Measurements from ENCODE around the gene MYBPC1.

Gene MYBPC1

GRCh38 chr12:101571105-101571504 is 23.7 kb upstream of the MYBPC1 start:
- H3K4me1 ChIP-seq, result no peaks in the 10 kb centered on the region
- H3K27me3 ChIP-seq (ENCODE audit: control insufficient read depth, insufficient read depth, low read length), result no peaks in the 10 kb centered on the region
- no peaks in the 10 kb centered on the region for H3K36me3 ChIP-seq (ENCODE audit: control insufficient read depth, insufficient read depth, low read length)
- H3K27ac ChIP-seq, result no peak overlapping the region
- no peaks in the 10 kb centered on the region for H3K79me2 ChIP-seq
- no peak for TF ChIP-seq CTCF (IDR thresholded peaks at IDR 0.05)
- no peak overlapping the region for H3K4me2 ChIP-seq (ENCODE audit: low read length)
- no peak overlapping the region for H3K9ac ChIP-seq
- no peak overlapping the region for H2AFZ ChIP-seq
- H3K4me3 ChIP-seq (ENCODE audit: low read depth, low read length), result no peak overlapping the region
- H3K9me3 ChIP-seq (ENCODE audit: control insufficient read depth, low read length), result no peaks in the 10 kb centered on the region

GRCh38 chr12:101573743-101574142 is 21.0 kb upstream of the MYBPC1 start:
- H3K36me3 ChIP-seq (ENCODE audit: control insufficient read depth, insufficient read depth, low read length), result no peaks in the 10 kb centered on the region
- no peak overlapping the region for H3K9ac ChIP-seq
- H3K79me2 ChIP-seq, result no peaks in the 10 kb centered on the region
- H3K4me3 ChIP-seq (ENCODE audit: low read depth, low read length), result no peak overlapping the region
- H3K27ac ChIP-seq, result no peak overlapping the region
- H3K4me1 ChIP-seq, result no peaks in the 10 kb centered on the region
- no peak overlapping the region for H3K4me2 ChIP-seq (ENCODE audit: low read length)
- no peaks in the 10 kb centered on the region for H3K9me3 ChIP-seq (ENCODE audit: control insufficient read depth, low read length)
- no peak for TF ChIP-seq CTCF (IDR thresholded peaks at IDR 0.05)
- H2AFZ ChIP-seq, result no peak overlapping the region
- H3K27me3 ChIP-seq (ENCODE audit: control insufficient read depth, insufficient read depth, low read length), result no peaks in the 10 kb centered on the region

- no peak for TF ChIP-seq CTCF (IDR thresholded peaks at IDR 0.05)
- H3K27me3 ChIP-seq (ENCODE audit: control insufficient read depth, insufficient read depth, low read length), result no peaks in the 10 kb centered on the region
- no peak overlapping the region for H3K4me2 ChIP-seq (ENCODE audit: low read length)
Measured at GRCh38 chr12:101578417-101578816, 16.4 kb upstream of the MYBPC1 start.

GRCh38 chr12:101581190-101581589 is 13.6 kb upstream of the MYBPC1 start:
- H2AFZ ChIP-seq, result no peak overlapping the region
- no peaks in the 10 kb centered on the region for H3K4me1 ChIP-seq
- H3K79me2 ChIP-seq, result no peaks in the 10 kb centered on the region
- H3K9ac ChIP-seq, result no peak overlapping the region
- no peak for TF ChIP-seq CTCF (IDR thresholded peaks at IDR 0.05)
- no peaks in the 10 kb centered on the region for H3K36me3 ChIP-seq (ENCODE audit: control insufficient read depth, insufficient read depth, low read length)
- H3K4me3 ChIP-seq (ENCODE audit: low read depth, low read length), result no peak overlapping the region
- no peaks in the 10 kb centered on the region for H3K9me3 ChIP-seq (ENCODE audit: control insufficient read depth, low read length)
- no peaks in the 10 kb centered on the region for H3K27me3 ChIP-seq (ENCODE audit: control insufficient read depth, insufficient read depth, low read length)
- no peak overlapping the region for H3K4me2 ChIP-seq (ENCODE audit: low read length)
- H3K27ac ChIP-seq, result no peak overlapping the region

More at GRCh38 chr12:101578417-101578816, 16.4 kb upstream of the MYBPC1 start:
- Histone ChIP-seq H2AFZ (no peak overlapping the region), H3K36me3 (ENCODE audit: control insufficient read depth, insufficient read depth, low read length) (no peaks in the 10 kb centered on the region), H3K79me2 (no peaks in the 10 kb centered on the region), H3K4me1 (no peaks in the 10 kb centered on the region), H3K9ac (no peak overlapping the region), H3K4me3 (ENCODE audit: low read depth, low read length) (no peak overlapping the region), H3K27ac (no peak overlapping the region), H3K9me3 (ENCODE audit: control insufficient read depth, low read length) (no peaks in the 10 kb centered on the region)

- no peaks in the 10 kb centered on the region for H3K4me1 ChIP-seq
Measured at GRCh38 chr12:101582937-101583336, 11.8 kb upstream of the MYBPC1 start.

More at GRCh38 chr12:101582937-101583336, 11.8 kb upstream of the MYBPC1 start:
- no peak for TF ChIP-seq CTCF (IDR thresholded peaks at IDR 0.05)
- Histone ChIP-seq H3K9ac (no peak overlapping the region), H3K4me2 (ENCODE audit: low read length) (no peak overlapping the region), H2AFZ (no peak overlapping the region), H3K79me2 (no peaks in the 10 kb centered on the region), H3K27ac (no peak overlapping the region), H3K9me3 (ENCODE audit: control insufficient read depth, low read length) (no peaks in the 10 kb centered on the region), H3K36me3 (ENCODE audit: control insufficient read depth, insufficient read depth, low read length) (no peaks in the 10 kb centered on the region), H3K4me3 (ENCODE audit: low read depth, low read length) (no peak overlapping the region), H3K27me3 (ENCODE audit: control insufficient read depth, insufficient read depth, low read length) (no peaks in the 10 kb centered on the region)
